Kidney (tissue), 14 donors: ENCODE measurements around the gene PRSS36. TPM values are rescaled to one million over a fixed set of nuclear protein-coding genes. Genes with fewer than 3 reads are reported as not detected.
"Not testable (repeated sequence)": the region's sequence is repeated elsewhere in the genome, so short reads cannot be mapped to it uniquely, and the experiment has no call there.

ENCODE experiments used
- DNase-seq, 5 donors: peaks; one replicate each; pipeline ENCODE4 v3.0.0-alpha.2; 2013 to 2020
- FAIRE-seq: peaks from 2 replicates; lab custom pipeline; 2012; peaks lifted over from hg19 to GRCh38; lab: Jason Lieb, UNC
- H3K27ac ChIP-seq, 2 donors: one replicate each; pipeline ENCODE4 v1.7.0; 2013; ENCODE audit warnings: low read depth in 2 of 2, low read length in 2 of 2, inconsistent platforms in 1 of 2
- H3K27me3 ChIP-seq: one replicate; pipeline ENCODE4 v1.7.1; 2013; ENCODE audit warnings: low read length, inconsistent platforms; ENCODE audit not compliant: control insufficient read depth, insufficient read depth
- H3K36me3 ChIP-seq, 3 donors: one replicate each; pipeline versions ENCODE4 v1.7.0 to v1.7.1; 2013; ENCODE audit warnings: low read length in 3 of 3, control low read depth in 1 of 3, inconsistent platforms in 1 of 3; ENCODE audit not compliant: insufficient read depth in 3 of 3, control insufficient read depth in 2 of 3
- H3K4me1 ChIP-seq, 3 donors: one replicate each; pipeline versions ENCODE4 v1.7.0 to v1.7.1; 2013; ENCODE audit warnings: low read length in 3 of 3, inconsistent platforms in 1 of 3, low read depth in 1 of 3; ENCODE audit not compliant: control insufficient read depth in 2 of 3, insufficient read depth in 2 of 3
- H3K4me3 ChIP-seq, 3 donors: one replicate each; pipeline versions ENCODE4 v1.7.0 to v1.8.1; 2013; ENCODE audit warnings: low read length in 3 of 3, control low read depth in 1 of 3, inconsistent platforms in 1 of 3
- H3K9ac ChIP-seq, 3 donors: one replicate each; pipeline versions ENCODE4 v1.7.0 to v1.7.1; 2013; ENCODE audit warnings: low read length in 3 of 3, control low read depth in 1 of 3, inconsistent platforms in 1 of 3
- H3K9me3 ChIP-seq, 3 donors: one replicate each; pipeline versions ENCODE4 v1.7.0 to v1.7.1; 2013; ENCODE audit warnings: low read length in 3 of 3, control low read depth in 1 of 3, inconsistent platforms in 1 of 3; ENCODE audit not compliant: control insufficient read depth in 2 of 3, insufficient read depth in 1 of 3
- intact Hi-C: fragments of 100-400 bp; cut with DNase I; formaldehyde crosslinking; loops from one replicate; pipeline ENCODE4 v1.11.1; 2022
- polyA plus RNA-seq: library from polyadenylated mRNA; stranded (reverse); fragments of 350-450 nt; fragmentation: Illumina TruSeq; extraction: RNeasy Lipid Tissue Mini Kit (QIAGEN cat#74804); gene quantifications from one replicate; pipeline ENCODE4 v1.2.3, GENCODE V29; 2014; ENCODE audit warnings: low read depth, low replicate concordance; ENCODE audit not compliant: insufficient read depth
- total RNA-seq: library from RNA; stranded (reverse); fragmentation: NEBNext Ultra II Directional; extraction: Animal tissue kit (Norgen Biotek cat#: 25700); gene quantifications from one replicate; pipeline ENCODE4 v1.2.1, GENCODE V29; 2021
- TF ChIP-seq, protein P1 (sequence below): IDR thresholded peaks from 3 replicates; pipeline ENCODE4 v1.5.1; 2012; ENCODE audit warnings: mild to moderate bottlenecking, moderate library complexity, borderline replicate concordance; ENCODE audit not compliant: insufficient read depth; ENCODE audit errors: extremely low read depth
- donor health status: control.
- donor health status: control.
- donor health status: control.
- donor health status: control.
- donor health status: control.
- donor health status: DM: yes; HTN: yes; CAD: no.
- donor health status: Normal renal cell carcinoma (clear cell type).

Gene PRSS36
- total and polyA plus RNA-seq, 2 donors from 2014 or later, result 1.7 to 4.1 TPM

- Histone ChIP-seq H3K4me1 (no peaks in the 10 kb centered on the region), H3K27ac (no peak overlapping the region), H3K27me3 (peaks cover 3% of the 10 kb centered on the region), H3K9ac (no peak overlapping the region), H3K4me3 (no peak overlapping the region), H3K9me3 (no peaks in the 10 kb centered on the region), H3K36me3 (no peaks in the 10 kb centered on the region)
- DNase-seq, result no peak
- intact Hi-C loops, result no loop called here
- FAIRE-seq, result no peak
- TF ChIP-seq, protein P1, sequence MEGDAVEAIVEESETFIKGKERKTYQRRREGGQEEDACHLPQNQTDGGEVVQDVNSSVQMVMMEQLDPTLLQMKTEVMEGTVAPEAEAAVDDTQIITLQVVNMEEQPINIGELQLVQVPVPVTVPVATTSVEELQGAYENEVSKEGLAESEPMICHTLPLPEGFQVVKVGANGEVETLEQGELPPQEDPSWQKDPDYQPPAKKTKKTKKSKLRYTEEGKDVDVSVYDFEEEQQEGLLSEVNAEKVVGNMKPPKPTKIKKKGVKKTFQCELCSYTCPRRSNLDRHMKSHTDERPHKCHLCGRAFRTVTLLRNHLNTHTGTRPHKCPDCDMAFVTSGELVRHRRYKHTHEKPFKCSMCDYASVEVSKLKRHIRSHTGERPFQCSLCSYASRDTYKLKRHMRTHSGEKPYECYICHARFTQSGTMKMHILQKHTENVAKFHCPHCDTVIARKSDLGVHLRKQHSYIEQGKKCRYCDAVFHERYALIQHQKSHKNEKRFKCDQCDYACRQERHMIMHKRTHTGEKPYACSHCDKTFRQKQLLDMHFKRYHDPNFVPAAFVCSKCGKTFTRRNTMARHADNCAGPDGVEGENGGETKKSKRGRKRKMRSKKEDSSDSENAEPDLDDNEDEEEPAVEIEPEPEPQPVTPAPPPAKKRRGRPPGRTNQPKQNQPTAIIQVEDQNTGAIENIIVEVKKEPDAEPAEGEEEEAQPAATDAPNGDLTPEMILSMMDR, result no peak
Observed at GRCh38 chr16:31148896-31149295, 970 bp downstream of the PRSS36 start.

GRCh38 chr16:31148281-31148728 is 1.6 kb downstream of the PRSS36 start:
- Histone ChIP-seq H3K36me3 (no peaks in the 10 kb centered on the region), H3K9me3 (no peaks in the 10 kb centered on the region), H3K9ac (no peak overlapping the region), H3K4me1 (no peaks in the 10 kb centered on the region), H3K4me3 (peak overlapping the region in 1 of 3 donors; percentile 25), H3K27ac (no peak overlapping the region), H3K27me3 (peaks cover 3% of the 10 kb centered on the region)
- FAIRE-seq (no peak), DNase-seq (peak in 3 of 5 donors; percentile 35 to 65 (median 43))
- intact Hi-C loops, result no loop called here
- TF ChIP-seq, protein P1, result no peak

- DNase-seq (no peak), FAIRE-seq (no peak)
- peaks cover 0 to 4% (median 0%) of the 10 kb centered on the region in 3 donors for H3K4me1 ChIP-seq
- H3K4me3 ChIP-seq, result peak overlapping the region in 1 of 3 donors; percentile 25
- TF ChIP-seq, protein P1, result no peak
- no peaks in the 10 kb centered on the region for H3K36me3 ChIP-seq
- H3K9ac ChIP-seq, result no peak overlapping the region
- H3K9me3 ChIP-seq, result no peaks in the 10 kb centered on the region
- intact Hi-C loops, result no loop called here
- H3K27ac ChIP-seq, result no peak overlapping the region
- peaks cover 3% of the 10 kb centered on the region for H3K27me3 ChIP-seq
Observed at GRCh38 chr16:31147574-31147973, 2.3 kb downstream of the PRSS36 start.

GRCh38 chr16:31145398-31145990 is 4.4 kb downstream of the PRSS36 start:
- H3K9ac ChIP-seq, result no peak overlapping the region
- no peak for FAIRE-seq
- no peaks in the 10 kb centered on the region for H3K9me3 ChIP-seq
- peaks cover 3% of the 10 kb centered on the region for H3K27me3 ChIP-seq
- TF ChIP-seq, protein P1, result no peak
- H3K4me3 ChIP-seq, result no peak overlapping the region
- no peak overlapping the region for H3K27ac ChIP-seq
- H3K4me1 ChIP-seq, result peaks cover 0 to 11% (median 7%) of the 10 kb centered on the region in 3 donors
- intact Hi-C loops, result no loop called here
- no peak for DNase-seq
- H3K36me3 ChIP-seq, result no peaks in the 10 kb centered on the region

DNA sequence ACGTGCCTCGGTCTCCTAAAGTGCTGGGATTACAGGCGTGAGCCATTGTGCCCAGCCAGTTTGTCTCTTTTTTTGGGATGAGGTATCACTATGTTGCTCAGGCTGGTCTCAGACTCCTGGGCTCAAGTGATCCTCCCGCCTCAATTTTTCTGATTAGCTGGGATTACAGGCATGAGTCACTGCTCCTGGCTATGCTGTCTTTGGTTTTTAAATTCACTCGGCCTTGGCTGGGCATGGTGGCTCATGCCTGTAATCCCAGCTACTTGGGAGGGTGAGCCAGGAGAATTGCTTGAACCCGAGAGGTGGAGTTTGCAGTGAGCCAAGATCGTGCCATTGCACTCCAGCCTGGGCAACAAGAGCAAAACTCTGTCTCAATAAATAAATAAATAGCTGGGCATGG is 5.4 kb downstream of the PRSS36 start:
- H3K9me3 ChIP-seq, H3K4me3 ChIP-seq, DNase-seq, H3K27me3 ChIP-seq, H3K36me3 ChIP-seq, H3K9ac ChIP-seq, FAIRE-seq, intact Hi-C loops, H3K27ac ChIP-seq: not testable (repeated sequence)
- H3K4me1 ChIP-seq, result peaks cover 0 to 11% (median 7%) of the 10 kb centered on the region in 3 donors
